ENCODE results near the gene PHACTR3.

GRCh38 chr20:59752704-59753460, 148.5 kb downstream of the PHACTR3 start:
- no peak for TF ChIP-seq CTCF (IDR thresholded peaks at IDR 0.05; ENCODE audit: low read depth, low read length, poor library complexity, severe bottlenecking)
- TF ChIP-seq EZH2phosphoT487 (IDR thresholded peaks at IDR 0.05; ENCODE audit: borderline replicate concordance, low read length): no peak
